Neural progenitor cell (in vitro differentiated cells): ENCODE measurements around the gene LAMB1.

Experiments
- CTCF ChIP-seq: fragments of 200-600 bp; sonication (generic); IDR thresholded peaks from 2 replicates; pipeline ENCODE4 v1.5.1; 2017; ENCODE audit warnings: antibody characterized with exemption, mild to moderate bottlenecking
- EZH2 ChIP-seq: fragments of 200-600 bp; sonication (generic); IDR thresholded peaks from 2 replicates; pipeline ENCODE4 v1.6.1; 2017; ENCODE audit warnings: antibody characterized with exemption, mild to moderate bottlenecking, moderate library complexity

DNA sequence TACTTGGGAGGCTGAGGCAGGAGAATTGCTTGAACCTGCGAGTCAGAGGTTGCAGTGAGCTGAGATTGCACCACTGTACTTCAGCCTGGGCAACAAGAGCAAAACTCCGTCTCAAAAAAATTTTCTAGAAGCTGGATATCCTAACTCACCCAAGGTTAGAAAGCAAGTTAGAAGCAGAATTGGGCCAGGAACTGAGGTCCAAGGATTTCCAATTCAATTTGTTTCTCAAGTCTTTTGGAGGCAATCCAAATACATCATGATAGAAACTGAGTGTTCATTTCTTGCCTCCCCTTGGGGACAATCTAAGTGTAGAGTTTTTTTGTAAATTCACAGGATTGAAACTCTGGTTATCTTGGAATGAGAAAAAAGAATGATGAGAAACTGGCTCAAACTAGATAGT lies 45.5 kb downstream of the LAMB1 start:
- TF ChIP-seq EZH2 (no peak), CTCF (no peak)
